Neutrophil (primary cell): ENCODE results near the gene TACSTD2.
"Not testable (repeated sequence)": the region's sequence is repeated elsewhere in the genome, so short reads cannot be mapped to it uniquely, and the experiment has no call there.

Source experiments
- H3K27ac ChIP-seq: fragments of 200-600 bp; sonication (generic); 2 replicates; pipeline ENCODE4 v1.5.1; 2016; ENCODE audit warnings: mild to moderate bottlenecking, moderate library complexity
- H3K27me3 ChIP-seq: fragments of 200-600 bp; sonication (generic); 2 replicates; pipeline ENCODE4 v1.6.0; 2016; ENCODE audit warnings: mild to moderate bottlenecking
- H3K36me3 ChIP-seq: fragments of 200-600 bp; sonication (generic); 2 replicates; pipeline ENCODE4 v1.5.1; 2017
- H3K4me1 ChIP-seq, 2 experiments: fragments of 200-600 bp in 1 of 2; sonication (generic) in 1 of 2; 1 replicate in 1 of 2; 2 replicates in 1 of 2; pipeline versions ENCODE4 v1.5.1 to v1.6.1; 2013 to 2016; ENCODE audit warnings: low read depth in 1 of 2, low read length in 1 of 2, mild to moderate bottlenecking in 1 of 2, moderate library complexity in 1 of 2; ENCODE audit not compliant: control insufficient read depth in 1 of 2, insufficient read depth in 1 of 2
- H3K4me3 ChIP-seq, 2 experiments: fragments of 200-600 bp in 1 of 2; sonication (generic) in 1 of 2; 1 replicate in 1 of 2; 2 replicates in 1 of 2; pipeline ENCODE4 v1.5.1; 2013 to 2016; ENCODE audit warnings: low read depth in 1 of 2, low read length in 1 of 2, mild to moderate bottlenecking in 1 of 2, moderate library complexity in 1 of 2
- H3K9me3 ChIP-seq: fragments of 200-600 bp; sonication (generic); 2 replicates; pipeline ENCODE4 v1.5.1; 2016
- CTCF ChIP-seq: fragments of 200-600 bp; sonication (generic); IDR thresholded peaks from 2 replicates; pipeline ENCODE4 v1.5.1; 2016; ENCODE audit warnings: antibody characterized with exemption

Gene TACSTD2

GRCh38 chr1:58608297-58608696 lies 31.2 kb upstream of the TACSTD2 start:
- Histone ChIP-seq H3K27me3 (no peaks in the 10 kb centered on the region), H3K9me3 (no peaks in the 10 kb centered on the region), H3K27ac (no peak overlapping the region), H3K36me3 (no peaks in the 10 kb centered on the region), H3K4me1 (peaks cover 11 to 19% of the 10 kb centered on the region in 2 experiments), H3K4me3 (no peak overlapping the region)
- no peak for TF ChIP-seq CTCF

GRCh38 chr1:58607391-58607790 lies 30.3 kb upstream of the TACSTD2 start:
- Histone ChIP-seq H3K27ac (no peak overlapping the region), H3K36me3 (no peaks in the 10 kb centered on the region), H3K9me3 (no peaks in the 10 kb centered on the region), H3K27me3 (no peaks in the 10 kb centered on the region), H3K4me1 (peaks cover 11 to 19% of the 10 kb centered on the region in 2 experiments), H3K4me3 (no peak overlapping the region)
- no peak for TF ChIP-seq CTCF

GRCh38 chr1:58601921-58602320 lies 24.9 kb upstream of the TACSTD2 start:
- not testable (repeated sequence) for H3K9me3 ChIP-seq, H3K27me3 ChIP-seq, H3K4me3 ChIP-seq, H3K27ac ChIP-seq, H3K36me3 ChIP-seq
- peaks cover 23 to 33% of the 10 kb centered on the region in 2 experiments for H3K4me1 ChIP-seq

- Histone ChIP-seq H3K27ac (peak overlapping the region; percentile 52), H3K4me3 (no peak overlapping the region), H3K4me1 (peaks cover 11 to 17% of the 10 kb centered on the region in 2 experiments), H3K9me3 (no peaks in the 10 kb centered on the region), H3K27me3 (no peaks in the 10 kb centered on the region), H3K36me3 (no peaks in the 10 kb centered on the region)
- TF ChIP-seq CTCF: no peak
Observed at GRCh38 chr1:58597996-58598395, 20.9 kb upstream of the TACSTD2 start.

- no peak for TF ChIP-seq CTCF
Observed at GRCh38 chr1:58597076-58597475, 20.0 kb upstream of the TACSTD2 start.

GRCh38 chr1:58596631-58597052 lies 19.6 kb upstream of the TACSTD2 start:
- Histone ChIP-seq H3K27me3 (no peaks in the 10 kb centered on the region), H3K9me3 (no peaks in the 10 kb centered on the region)

More at GRCh38 chr1:58597076-58597475, 20.0 kb upstream of the TACSTD2 start:
- H3K36me3 ChIP-seq: no peaks in the 10 kb centered on the region
- peak overlapping the region; percentile 40 for H3K27ac ChIP-seq
- peaks cover 11 to 17% of the 10 kb centered on the region in 2 experiments for H3K4me1 ChIP-seq
- H3K4me3 ChIP-seq: no peak overlapping the region
- no peaks in the 10 kb centered on the region for H3K27me3 ChIP-seq
- no peaks in the 10 kb centered on the region for H3K9me3 ChIP-seq

More at GRCh38 chr1:58596631-58597052, 19.6 kb upstream of the TACSTD2 start:
- H3K36me3 ChIP-seq: no peaks in the 10 kb centered on the region
- TF ChIP-seq CTCF: no peak
- no peak overlapping the region for H3K4me3 ChIP-seq
- peak overlapping the region; percentile 40 for H3K27ac ChIP-seq
- H3K4me1 ChIP-seq: peaks cover 11 to 17% of the 10 kb centered on the region in 2 experiments
